ENCODE results near the gene NEK4.

GRCh38 chr3:52782412-52783210 is 11.9 kb upstream of the NEK4 start:
- TF ChIP-seq CTCF (tag by site-specific recombination; IDR thresholded peaks at IDR 0.05) (no peak), ZNF140 (tag by site-specific recombination; IDR thresholded peaks at IDR 0.05) (no peak), ATF2 (tag by site-specific recombination; IDR thresholded peaks at IDR 0.05; ENCODE audit: low read depth) (no peak), ZNF639 (tag by site-specific recombination; IDR thresholded peaks at IDR 0.05) (no peak), ZNF654 (tag by site-specific recombination; IDR thresholded peaks at IDR 0.05; ENCODE audit: low read depth) (no peak), ZBTB7A (tag by site-specific recombination; IDR thresholded peaks at IDR 0.05; ENCODE audit: low read depth) (no peak), ZNF704 (tag by site-specific recombination; IDR thresholded peaks at IDR 0.05) (no peak), GFI1B (tag by site-specific recombination; IDR thresholded peaks at IDR 0.05) (no peak), PRDM10 (tag by site-specific recombination; IDR thresholded peaks at IDR 0.05) (no peak), ZBTB49 (tag by site-specific recombination; IDR thresholded peaks at IDR 0.05; ENCODE audit: low read depth) (no peak)
